ENCODE measurements around the gene LEMD3.

DNA sequence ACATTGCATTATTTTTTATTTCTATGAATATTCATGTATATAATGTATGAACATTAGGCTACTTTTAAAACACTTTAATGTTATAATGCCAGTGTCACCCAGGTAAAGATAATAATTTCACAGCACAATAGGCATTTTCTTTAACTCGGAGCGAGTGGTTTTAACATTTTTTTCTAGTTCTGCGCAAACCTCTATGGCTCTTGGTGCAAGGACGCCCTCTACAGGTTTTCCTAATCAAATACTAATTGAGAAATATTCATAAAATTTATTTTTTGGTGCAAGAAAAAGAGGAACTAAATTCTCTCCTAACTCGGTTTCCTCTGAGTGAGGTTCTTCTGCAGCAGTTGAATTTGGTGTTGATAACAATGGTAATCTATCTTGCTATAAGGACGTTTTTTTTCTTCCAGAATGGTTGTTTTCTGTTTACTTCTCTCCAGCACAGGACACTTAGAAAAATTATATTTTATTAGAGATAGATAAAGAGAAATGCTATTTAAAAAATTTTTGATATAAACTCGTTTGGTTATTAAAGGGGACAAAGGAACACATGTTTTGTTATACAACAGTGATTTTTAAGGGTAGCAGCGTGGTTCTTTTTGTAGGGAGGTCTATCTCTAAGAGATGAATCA is 45.8 kb upstream of the LEMD3 start:
- TF ChIP-seq, protein P1, sequence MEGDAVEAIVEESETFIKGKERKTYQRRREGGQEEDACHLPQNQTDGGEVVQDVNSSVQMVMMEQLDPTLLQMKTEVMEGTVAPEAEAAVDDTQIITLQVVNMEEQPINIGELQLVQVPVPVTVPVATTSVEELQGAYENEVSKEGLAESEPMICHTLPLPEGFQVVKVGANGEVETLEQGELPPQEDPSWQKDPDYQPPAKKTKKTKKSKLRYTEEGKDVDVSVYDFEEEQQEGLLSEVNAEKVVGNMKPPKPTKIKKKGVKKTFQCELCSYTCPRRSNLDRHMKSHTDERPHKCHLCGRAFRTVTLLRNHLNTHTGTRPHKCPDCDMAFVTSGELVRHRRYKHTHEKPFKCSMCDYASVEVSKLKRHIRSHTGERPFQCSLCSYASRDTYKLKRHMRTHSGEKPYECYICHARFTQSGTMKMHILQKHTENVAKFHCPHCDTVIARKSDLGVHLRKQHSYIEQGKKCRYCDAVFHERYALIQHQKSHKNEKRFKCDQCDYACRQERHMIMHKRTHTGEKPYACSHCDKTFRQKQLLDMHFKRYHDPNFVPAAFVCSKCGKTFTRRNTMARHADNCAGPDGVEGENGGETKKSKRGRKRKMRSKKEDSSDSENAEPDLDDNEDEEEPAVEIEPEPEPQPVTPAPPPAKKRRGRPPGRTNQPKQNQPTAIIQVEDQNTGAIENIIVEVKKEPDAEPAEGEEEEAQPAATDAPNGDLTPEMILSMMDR (IDR thresholded peaks at IDR 0.05), result peak; percentile 81; the same call in 1 of the 2 replicates
- TF ChIP-seq, protein P2, sequence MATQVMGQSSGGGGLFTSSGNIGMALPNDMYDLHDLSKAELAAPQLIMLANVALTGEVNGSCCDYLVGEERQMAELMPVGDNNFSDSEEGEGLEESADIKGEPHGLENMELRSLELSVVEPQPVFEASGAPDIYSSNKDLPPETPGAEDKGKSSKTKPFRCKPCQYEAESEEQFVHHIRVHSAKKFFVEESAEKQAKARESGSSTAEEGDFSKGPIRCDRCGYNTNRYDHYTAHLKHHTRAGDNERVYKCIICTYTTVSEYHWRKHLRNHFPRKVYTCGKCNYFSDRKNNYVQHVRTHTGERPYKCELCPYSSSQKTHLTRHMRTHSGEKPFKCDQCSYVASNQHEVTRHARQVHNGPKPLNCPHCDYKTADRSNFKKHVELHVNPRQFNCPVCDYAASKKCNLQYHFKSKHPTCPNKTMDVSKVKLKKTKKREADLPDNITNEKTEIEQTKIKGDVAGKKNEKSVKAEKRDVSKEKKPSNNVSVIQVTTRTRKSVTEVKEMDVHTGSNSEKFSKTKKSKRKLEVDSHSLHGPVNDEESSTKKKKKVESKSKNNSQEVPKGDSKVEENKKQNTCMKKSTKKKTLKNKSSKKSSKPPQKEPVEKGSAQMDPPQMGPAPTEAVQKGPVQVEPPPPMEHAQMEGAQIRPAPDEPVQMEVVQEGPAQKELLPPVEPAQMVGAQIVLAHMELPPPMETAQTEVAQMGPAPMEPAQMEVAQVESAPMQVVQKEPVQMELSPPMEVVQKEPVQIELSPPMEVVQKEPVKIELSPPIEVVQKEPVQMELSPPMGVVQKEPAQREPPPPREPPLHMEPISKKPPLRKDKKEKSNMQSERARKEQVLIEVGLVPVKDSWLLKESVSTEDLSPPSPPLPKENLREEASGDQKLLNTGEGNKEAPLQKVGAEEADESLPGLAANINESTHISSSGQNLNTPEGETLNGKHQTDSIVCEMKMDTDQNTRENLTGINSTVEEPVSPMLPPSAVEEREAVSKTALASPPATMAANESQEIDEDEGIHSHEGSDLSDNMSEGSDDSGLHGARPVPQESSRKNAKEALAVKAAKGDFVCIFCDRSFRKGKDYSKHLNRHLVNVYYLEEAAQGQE (IDR thresholded peaks at IDR 0.05; ENCODE audit: insufficient read depth in 1 of 2, low read depth in 2 of 2, low read length in 1 of 2), result no peak
